ENCODE results near the gene GJD2. TPM values are rescaled to one million over a fixed set of nuclear protein-coding genes. Genes with fewer than 3 reads are reported as not detected.

Gene GJD2
- total RNA-seq, result not detected in 3 replicates

DNA sequence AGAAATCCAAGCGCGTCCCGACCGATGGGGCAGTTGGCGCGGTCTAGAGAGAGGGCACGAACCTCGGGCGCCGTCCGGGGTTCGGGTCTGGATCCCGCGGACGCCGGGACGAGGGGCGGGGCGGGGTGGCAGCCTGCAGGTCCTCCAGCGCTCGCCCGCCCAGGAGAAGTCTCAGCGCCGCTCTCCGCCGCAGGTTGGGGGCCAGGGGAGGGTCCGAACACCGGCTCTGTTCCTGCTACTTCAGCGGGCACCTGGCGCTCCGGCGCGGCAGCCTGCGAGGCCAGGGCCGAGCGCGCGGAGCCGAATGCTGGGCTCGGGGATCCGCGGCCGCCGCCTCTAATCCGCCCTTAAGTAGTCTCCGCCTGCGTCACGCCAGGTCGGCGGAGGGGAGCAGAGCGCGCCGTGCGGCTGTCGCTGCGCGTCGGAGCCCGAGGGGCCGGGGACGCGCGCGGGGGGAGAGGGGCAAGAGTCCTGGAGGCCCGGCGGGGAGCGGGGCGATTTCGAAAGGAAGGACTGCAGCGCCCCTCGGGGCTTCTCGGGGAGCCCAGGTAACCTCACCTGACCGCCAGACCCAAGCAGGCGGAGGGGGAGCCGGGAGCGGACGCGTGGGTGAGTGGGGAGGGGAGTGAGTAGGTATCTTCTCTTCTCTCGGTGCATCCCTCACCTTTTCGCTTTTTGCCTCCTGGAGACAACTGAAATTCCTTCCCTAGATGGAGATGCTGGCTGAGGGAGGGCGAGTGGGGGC is at the start of gene GJD2:
Gene GJD2 (minus strand): TSS at position 325 of the 745 bp plus-strand sequence. CDS start 510 bp downstream, outside the sequence.
- DNase-seq (ENCODE audit: low spot score in 2 of 2, unreplicated experiment in 2 of 2), result peak; percentile 21 to 44
- Mint-ChIP-seq H3K27ac (no peak within 1 kb of the TSS), H3K27me3 (ENCODE audit: low read depth) (peaks cover 74% of the 10 kb centered on the region), H3K9me3 (no peaks in the 10 kb centered on the region), H3K36me3 (no peaks in the 10 kb centered on the region), H3K4me3 (peak within 1 kb of the TSS; percentile 56), H3K4me1 (peaks cover 7% of the 10 kb centered on the region)
- TF ChIP-seq CTCF (IDR thresholded peaks at IDR 0.05; ENCODE audit: unreplicated experiment), result no peak

- no peak overlapping the region for H3K4me3 Mint-ChIP-seq
- H3K27ac Mint-ChIP-seq, result no peak overlapping the region
- no peak for TF ChIP-seq CTCF (IDR thresholded peaks at IDR 0.05; ENCODE audit: unreplicated experiment)
These were observed 49.3 kb upstream of the GJD2 start for GRCh38 chr15:34804113-34804512.

DNA sequence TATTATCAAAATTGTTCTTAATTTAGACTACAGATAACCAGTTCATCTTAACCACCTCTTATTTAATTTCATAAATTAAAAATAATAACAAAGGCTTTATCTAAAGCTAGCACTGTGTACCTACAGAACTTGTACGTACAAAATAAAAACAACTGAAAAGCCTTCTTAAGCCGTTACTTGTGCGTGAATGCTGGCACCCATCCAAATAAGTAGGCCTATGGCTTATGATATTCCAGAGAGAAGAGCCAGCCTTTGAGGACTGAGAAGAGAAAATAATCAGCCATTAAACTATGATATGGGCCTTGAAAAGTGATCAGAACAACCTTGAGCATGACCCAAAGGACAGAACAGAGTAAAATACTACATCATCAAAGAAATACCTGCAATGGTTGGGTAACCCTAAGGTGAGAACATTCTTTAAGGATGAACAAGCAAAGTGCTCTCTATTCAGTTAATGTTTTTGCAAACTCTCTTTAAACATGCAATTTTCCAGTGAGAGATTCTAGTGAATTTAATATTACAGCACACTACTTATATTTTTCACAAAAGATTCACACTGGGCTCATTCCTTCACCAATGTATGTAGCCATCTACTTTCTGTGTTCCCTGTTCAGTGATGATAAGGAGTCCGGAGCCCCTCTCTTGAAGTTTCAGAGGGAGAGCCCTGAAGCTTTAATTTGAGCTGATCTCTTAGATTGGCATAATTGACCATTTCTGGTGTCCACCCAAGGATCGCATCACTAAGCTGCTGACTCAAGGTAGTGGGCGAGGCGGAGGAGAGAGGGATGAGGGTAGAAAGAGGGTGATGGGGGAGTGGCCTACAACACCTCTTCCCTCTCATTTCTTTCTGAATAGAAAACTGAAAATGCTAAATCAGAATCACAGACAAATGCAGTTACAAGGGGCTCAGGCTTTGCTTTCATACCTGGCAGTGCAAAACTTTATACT is 48.3 kb upstream of the GJD2 start:
- H3K36me3 Mint-ChIP-seq, result no peaks in the 10 kb centered on the region
- no peak for DNase-seq (ENCODE audit: low spot score in 2 of 2, unreplicated experiment in 2 of 2)
- H3K27ac Mint-ChIP-seq, result no peak overlapping the region

More at GRCh38 chr15:34804113-34804512, 49.3 kb upstream of the GJD2 start:
- no peaks in the 10 kb centered on the region for H3K27me3 Mint-ChIP-seq (ENCODE audit: low read depth)
- H3K36me3 Mint-ChIP-seq, result no peaks in the 10 kb centered on the region
- peaks cover 19% of the 10 kb centered on the region for H3K4me1 Mint-ChIP-seq
- peaks cover 17% of the 10 kb centered on the region for H3K9me3 Mint-ChIP-seq
- DNase-seq (ENCODE audit: low spot score in 2 of 2, unreplicated experiment in 2 of 2), result no peak

GRCh38 chr15:34802371-34802770 is 47.6 kb upstream of the GJD2 start:
- TF ChIP-seq CTCF (IDR thresholded peaks at IDR 0.05; ENCODE audit: unreplicated experiment), result no peak
- Mint-ChIP-seq H3K27me3 (ENCODE audit: low read depth) (peaks cover 2% of the 10 kb centered on the region), H3K27ac (no peak overlapping the region), H3K9me3 (peaks cover 8% of the 10 kb centered on the region), H3K36me3 (no peaks in the 10 kb centered on the region), H3K4me3 (no peak overlapping the region), H3K4me1 (peaks cover 20% of the 10 kb centered on the region)
- no peak for DNase-seq (ENCODE audit: low spot score in 2 of 2, unreplicated experiment in 2 of 2)

More for the DNA sequence above, 48.3 kb upstream of the GJD2 start:
- no peak overlapping the region for H3K4me3 Mint-ChIP-seq
- peaks cover 8% of the 10 kb centered on the region for H3K9me3 Mint-ChIP-seq
- TF ChIP-seq CTCF (IDR thresholded peaks at IDR 0.05; ENCODE audit: unreplicated experiment), result no peak
- peaks cover 20% of the 10 kb centered on the region for H3K4me1 Mint-ChIP-seq
- H3K27me3 Mint-ChIP-seq (ENCODE audit: low read depth), result no peaks in the 10 kb centered on the region

DNA sequence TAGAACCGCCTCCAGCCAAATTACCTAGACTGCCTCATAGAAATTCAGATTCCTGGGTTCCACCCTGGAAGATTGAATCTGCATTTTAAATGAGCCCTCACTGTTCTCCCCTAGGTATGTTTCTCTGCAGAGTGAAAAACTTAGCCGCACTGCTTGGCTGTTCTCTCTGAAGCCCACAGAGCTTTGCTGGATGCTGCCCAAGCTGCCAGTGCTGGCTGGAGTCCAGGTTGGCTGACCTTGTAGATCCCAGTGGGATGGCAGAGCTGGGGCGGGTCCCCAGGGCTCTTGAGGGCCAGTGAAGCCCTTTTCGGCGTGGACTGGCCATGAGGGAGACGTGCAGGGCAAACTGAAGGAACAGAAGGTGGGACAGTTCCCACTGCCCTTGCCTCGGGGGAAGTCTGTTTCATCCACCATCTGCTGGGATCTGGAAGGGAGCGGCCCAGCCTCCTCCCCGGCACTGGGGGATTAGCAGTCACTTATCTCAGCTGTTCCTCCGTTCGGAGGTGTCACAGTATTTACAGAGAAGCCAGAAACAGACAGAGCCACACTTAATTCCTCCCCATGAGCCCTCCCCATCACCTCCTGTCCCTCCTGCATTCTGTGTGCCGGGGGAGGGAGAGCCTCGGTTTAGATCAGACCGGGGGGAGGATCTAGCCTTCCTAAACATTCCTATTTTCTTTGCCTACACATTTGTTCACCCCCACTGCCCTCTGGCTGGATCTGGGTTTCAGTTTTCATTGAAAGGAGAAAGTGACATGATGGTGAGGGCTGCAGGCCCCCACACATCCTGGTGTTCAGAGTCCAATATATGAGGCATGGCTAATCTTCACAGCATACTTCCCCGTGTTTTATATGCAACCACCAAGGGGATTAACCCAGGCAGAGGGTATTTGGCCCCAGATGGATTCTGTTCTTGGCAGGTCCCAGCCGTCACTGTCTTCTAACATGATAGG is 44.6 kb upstream of the GJD2 start:
- no peak for TF ChIP-seq CTCF (IDR thresholded peaks at IDR 0.05; ENCODE audit: unreplicated experiment)
- Mint-ChIP-seq H3K36me3 (no peaks in the 10 kb centered on the region), H3K4me1 (peaks cover 25% of the 10 kb centered on the region), H3K4me3 (peak overlapping the region; percentile 24), H3K27me3 (ENCODE audit: low read depth) (peaks cover 15% of the 10 kb centered on the region), H3K27ac (peak overlapping the region; percentile 87), H3K9me3 (no peaks in the 10 kb centered on the region)
- no peak for DNase-seq (ENCODE audit: low spot score in 2 of 2, unreplicated experiment in 2 of 2)

Data from mesothelial cell of epicardium (in vitro differentiated cells).